OCI-LY7 (cell line): Measurements from ENCODE around the gene CRIM1.

Experiments
- CTCF ChIP-seq: fragments of 200-600 bp; sonication (generic); conservative IDR thresholded peaks from 2 replicates; pipeline ENCODE4 v1.5.1; 2014; ENCODE audit warnings: mild to moderate bottlenecking, antibody characterized with exemption, low read length, moderate library complexity, mixed read lengths
- EZH2phosphoT487 ChIP-seq: fragments of 200-600 bp; sonication (generic); IDR thresholded peaks from 2 replicates; pipeline ENCODE4 v1.6.1; 2018; ENCODE audit warnings: low read depth, borderline replicate concordance, mild to moderate bottlenecking, mixed run types, antibody characterized with exemption, low read length, moderate library complexity, mixed read lengths

GRCh38 chr2:36556842-36557241 is 201.3 kb downstream of the CRIM1 start:
- TF ChIP-seq EZH2phosphoT487 (no peak), CTCF (no peak)
